Omental fat pad (tissue), 4 donors: ENCODE data around the gene PSMC3. TPM values are rescaled to one million over a fixed set of nuclear protein-coding genes. Genes with fewer than 3 reads are reported as not detected.

Experiments
- ATAC-seq: fragments of 150-250 bp; one replicate; pipeline ENCODE4 v1.9.1; 2016; ENCODE audit warnings: mild to moderate bottlenecking, moderate library complexity; ENCODE audit not compliant: low FRiP score
- DNase-seq: peaks from one replicate; pipeline ENCODE4 v3.0.0-alpha.2; 2019; ENCODE audit warnings: low spot score
- total RNA-seq, 4 donors: library from RNA; depleted of rRNA; stranded (reverse); fragments of >200 nt; gene quantifications; one replicate each; pipeline ENCODE4 v1.1.0, GENCODE V29; 2016
- TF ChIP-seq, protein P1 (sequence below), 3 donors: fragments of 450-650 bp; IDR thresholded peaks; one replicate each; pipeline ENCODE4 v1.5.1; 2016 to 2017; ENCODE audit warnings: antibody characterized with exemption in 3 of 3, mild to moderate bottlenecking in 3 of 3, moderate library complexity in 2 of 3

The PSMC3 gene
- total RNA-seq, 4 donors from 2014 or later: 90.1 to 142 (median 123) TPM

DNA sequence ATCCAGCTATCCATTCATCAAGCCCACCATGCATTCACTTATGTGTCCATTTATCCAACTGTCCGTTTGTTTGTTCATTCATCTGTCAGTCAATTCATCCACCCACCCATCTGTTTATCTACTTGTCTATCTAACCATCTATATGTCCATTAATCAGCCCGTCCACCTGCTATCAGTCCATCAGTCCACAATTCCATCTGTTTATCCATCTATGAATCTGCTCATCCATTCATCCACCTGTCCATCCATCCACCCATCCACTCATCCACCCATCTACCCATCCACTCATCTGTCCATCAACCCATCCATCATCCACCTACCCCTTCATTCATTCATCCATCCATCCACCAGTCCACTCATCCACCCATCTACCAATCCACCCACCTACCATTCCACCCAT is 46.9 kb downstream of the PSMC3 start:
- TF ChIP-seq, protein P1, sequence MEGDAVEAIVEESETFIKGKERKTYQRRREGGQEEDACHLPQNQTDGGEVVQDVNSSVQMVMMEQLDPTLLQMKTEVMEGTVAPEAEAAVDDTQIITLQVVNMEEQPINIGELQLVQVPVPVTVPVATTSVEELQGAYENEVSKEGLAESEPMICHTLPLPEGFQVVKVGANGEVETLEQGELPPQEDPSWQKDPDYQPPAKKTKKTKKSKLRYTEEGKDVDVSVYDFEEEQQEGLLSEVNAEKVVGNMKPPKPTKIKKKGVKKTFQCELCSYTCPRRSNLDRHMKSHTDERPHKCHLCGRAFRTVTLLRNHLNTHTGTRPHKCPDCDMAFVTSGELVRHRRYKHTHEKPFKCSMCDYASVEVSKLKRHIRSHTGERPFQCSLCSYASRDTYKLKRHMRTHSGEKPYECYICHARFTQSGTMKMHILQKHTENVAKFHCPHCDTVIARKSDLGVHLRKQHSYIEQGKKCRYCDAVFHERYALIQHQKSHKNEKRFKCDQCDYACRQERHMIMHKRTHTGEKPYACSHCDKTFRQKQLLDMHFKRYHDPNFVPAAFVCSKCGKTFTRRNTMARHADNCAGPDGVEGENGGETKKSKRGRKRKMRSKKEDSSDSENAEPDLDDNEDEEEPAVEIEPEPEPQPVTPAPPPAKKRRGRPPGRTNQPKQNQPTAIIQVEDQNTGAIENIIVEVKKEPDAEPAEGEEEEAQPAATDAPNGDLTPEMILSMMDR (IDR thresholded peaks at IDR 0.05): no peak
- DNase-seq (no peak), ATAC-seq (no peak)

DNA sequence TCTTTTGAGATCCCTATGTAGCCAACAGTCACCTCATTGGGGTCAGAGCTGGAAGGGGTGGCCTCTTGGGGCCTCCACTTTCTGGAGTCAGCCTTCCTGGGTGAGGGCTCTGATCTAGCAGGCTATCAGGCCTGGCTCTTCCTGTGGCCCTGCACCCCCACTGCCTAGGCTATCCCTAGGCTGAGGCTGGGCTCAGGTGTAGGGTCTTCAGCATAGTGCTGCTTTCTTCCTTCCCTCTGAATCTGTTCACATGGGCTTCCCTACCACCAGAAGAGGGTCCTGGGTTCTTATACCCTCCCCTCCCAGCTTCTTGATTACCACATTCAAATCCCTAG is 47.4 kb downstream of the PSMC3 start:
- TF ChIP-seq, protein P1 (IDR thresholded peaks at IDR 0.05): no peak
- ATAC-seq: no peak
- DNase-seq: no peak

GRCh38 chr11:47378010-47378835 is 48.0 kb downstream of the PSMC3 start, which contains the start of gene SPI1:
Gene SPI1, minus strand, starts transcription at chr11:47378547. Its CDS starts 194 bp downstream, at chr11:47378353.
- DNase-seq (no peak), ATAC-seq (peak; percentile 16)
- TF ChIP-seq, protein P1 (IDR thresholded peaks at IDR 0.05): no peak

GRCh38 chr11:47377571-47378009 is 48.6 kb downstream of the PSMC3 start:
- TF ChIP-seq, protein P1 (IDR thresholded peaks at IDR 0.05): no peak
- ATAC-seq (no peak), DNase-seq (no peak)

DNA sequence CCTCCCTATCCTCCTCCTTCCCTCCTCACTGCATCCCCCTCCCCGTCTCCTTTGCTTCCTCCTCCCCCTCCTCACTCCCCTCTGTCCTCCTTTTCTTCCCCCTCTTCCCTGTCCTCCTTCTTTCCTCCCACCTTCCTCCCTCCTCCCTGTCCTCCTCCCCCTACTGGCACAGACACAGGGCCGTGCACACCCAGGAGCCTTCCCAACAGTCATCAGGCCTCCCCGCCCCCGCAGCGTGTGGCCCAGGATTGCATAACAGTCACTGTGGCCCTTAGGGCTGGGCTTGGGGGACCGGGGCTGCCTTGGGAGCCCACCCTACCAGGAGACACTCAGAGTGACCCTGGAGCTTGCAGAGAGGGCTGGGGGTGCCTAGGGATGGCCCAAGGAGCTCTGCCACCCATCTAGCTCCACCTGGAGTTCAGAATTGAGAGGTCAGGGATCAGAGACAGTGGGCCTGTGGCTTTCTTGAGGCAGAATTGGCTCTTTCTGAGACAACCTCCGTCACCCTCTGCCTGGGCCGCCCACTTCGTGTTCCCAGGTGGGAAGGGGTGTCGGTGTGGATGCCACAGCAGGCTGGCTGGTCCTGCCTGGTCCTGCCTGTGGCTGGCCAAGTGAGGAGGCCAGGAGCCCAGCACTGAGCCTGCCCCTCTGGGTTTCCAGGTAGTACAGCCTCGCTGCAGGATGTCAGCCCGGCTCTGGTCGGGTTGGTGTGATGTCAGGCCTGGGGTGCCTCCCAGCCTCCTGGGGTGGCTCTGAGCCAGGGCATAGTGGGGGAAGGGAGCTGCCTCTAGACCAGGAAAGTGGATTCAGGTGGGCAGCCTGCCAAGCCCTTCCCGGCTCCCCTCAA is 49.5 kb downstream of the PSMC3 start:
- no peak for ATAC-seq
- TF ChIP-seq, protein P1 (IDR thresholded peaks at IDR 0.05): no peak
- DNase-seq: no peak

GRCh38 chr11:47376107-47376524 is 50.1 kb downstream of the PSMC3 start:
- TF ChIP-seq, protein P1 (IDR thresholded peaks at IDR 0.05): no peak
- DNase-seq (no peak), ATAC-seq (no peak)
